Cardiac muscle cell (in vitro differentiated cells and primary cell): ENCODE data around the gene MYLK. TPM values are rescaled to one million over a fixed set of nuclear protein-coding genes. Genes with fewer than 3 reads are reported as not detected.

Experiments used
- DNase-seq, 2 donors: peaks; one replicate each; pipeline versions ENCODE4 v3.0.0 to v3.0.0-alpha.2; 2010 to 2017; ENCODE audit warnings: low read depth in 1 of 2, low spot score in 1 of 2
- H3K27ac ChIP-seq: fragments of 200-600 bp; sonication (generic); 2 replicates; pipeline ENCODE4 v1.5.1; 2016
- H3K27me3 ChIP-seq: fragments of 200-600 bp; sonication (generic); 2 replicates; pipeline ENCODE4 v1.6.0; 2016; ENCODE audit warnings: control low read depth
- H3K36me3 ChIP-seq: fragments of 200-600 bp; sonication (generic); 2 replicates; pipeline ENCODE4 v1.5.1; 2016; ENCODE audit warnings: control low read depth
- H3K4me1 ChIP-seq: fragments of 200-600 bp; sonication (generic); 2 replicates; pipeline ENCODE4 v1.8.1; 2017; ENCODE audit warnings: low read depth, mild to moderate bottlenecking, mixed run types
- H3K4me3 ChIP-seq: fragments of 200-600 bp; sonication (generic); 2 replicates; pipeline ENCODE4 v1.5.1; 2016; ENCODE audit warnings: mild to moderate bottlenecking
- H3K9me3 ChIP-seq: fragments of 200-600 bp; sonication (generic); 2 replicates; pipeline ENCODE4 v1.5.1; 2017; ENCODE audit warnings: low read depth, mild to moderate bottlenecking, control low read depth
- polyA plus RNA-seq: library from polyadenylated mRNA; unstranded; fragments of >200 nt; fragmentation: Nextera tagmentation; extraction: Ambion mirVana; gene quantifications from 2 replicates; pipeline ENCODE4 v1.2.1, GENCODE V29; 2016
- total RNA-seq: library from RNA; depleted of rRNA; stranded (reverse); fragments of >200 nt; gene quantifications from 2 replicates; pipeline ENCODE4 v1.2.3, GENCODE V29; 2016
- TF ChIP-seq, protein P1 (sequence below): IDR thresholded peaks from 2 replicates; pipeline ENCODE4 v1.5.1; 2012; ENCODE audit warnings: low read depth, mild to moderate bottlenecking, low read length

MYLK gene
- total and polyA plus RNA-seq, 2 experiments from 2014 or later = 2.0 to 5.8 TPM

DNA sequence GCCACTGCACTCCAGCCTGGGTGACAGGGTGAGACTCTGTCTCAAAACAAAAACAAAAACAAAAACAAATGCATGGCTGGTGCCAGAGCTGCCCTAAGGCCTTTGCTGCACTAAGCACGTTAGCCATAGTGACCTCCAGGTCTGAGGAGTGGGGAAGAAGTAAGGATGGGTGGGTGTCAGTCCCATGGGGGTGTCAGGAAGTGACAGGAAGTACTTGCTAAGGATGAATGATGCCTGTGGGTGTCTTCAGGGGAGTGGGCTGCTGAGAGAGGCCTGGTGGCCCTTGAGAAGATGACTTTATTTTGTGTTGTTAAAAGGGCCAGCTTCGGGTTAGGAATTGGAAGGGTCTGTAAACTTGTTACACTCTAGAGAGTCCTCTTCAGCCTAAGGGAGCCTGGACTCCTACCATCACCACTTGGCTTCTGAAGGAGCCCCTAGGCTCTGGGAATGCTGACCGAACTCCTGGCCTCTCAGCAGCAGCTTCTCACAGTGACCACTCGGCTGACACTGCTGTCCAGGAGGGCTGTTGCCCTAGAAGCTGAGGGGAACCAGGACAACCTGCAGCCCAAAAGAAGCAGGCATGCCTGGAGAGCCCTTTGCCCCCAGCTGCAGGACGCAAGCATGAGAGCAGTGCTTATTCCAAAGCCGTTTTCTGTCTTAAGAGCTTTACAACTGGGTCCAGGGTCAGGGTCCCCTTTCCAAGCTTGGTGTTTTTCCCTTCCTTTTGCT, 116.4 kb downstream of the MYLK start:
- Histone ChIP-seq H3K27me3 (no peaks in the 10 kb centered on the region), H3K36me3 (no peaks in the 10 kb centered on the region), H3K27ac (no peak overlapping the region), H3K9me3 (no peaks in the 10 kb centered on the region), H3K4me1 (no peaks in the 10 kb centered on the region), H3K4me3 (no peak overlapping the region)
- DNase-seq = no peak
- TF ChIP-seq, protein P1, sequence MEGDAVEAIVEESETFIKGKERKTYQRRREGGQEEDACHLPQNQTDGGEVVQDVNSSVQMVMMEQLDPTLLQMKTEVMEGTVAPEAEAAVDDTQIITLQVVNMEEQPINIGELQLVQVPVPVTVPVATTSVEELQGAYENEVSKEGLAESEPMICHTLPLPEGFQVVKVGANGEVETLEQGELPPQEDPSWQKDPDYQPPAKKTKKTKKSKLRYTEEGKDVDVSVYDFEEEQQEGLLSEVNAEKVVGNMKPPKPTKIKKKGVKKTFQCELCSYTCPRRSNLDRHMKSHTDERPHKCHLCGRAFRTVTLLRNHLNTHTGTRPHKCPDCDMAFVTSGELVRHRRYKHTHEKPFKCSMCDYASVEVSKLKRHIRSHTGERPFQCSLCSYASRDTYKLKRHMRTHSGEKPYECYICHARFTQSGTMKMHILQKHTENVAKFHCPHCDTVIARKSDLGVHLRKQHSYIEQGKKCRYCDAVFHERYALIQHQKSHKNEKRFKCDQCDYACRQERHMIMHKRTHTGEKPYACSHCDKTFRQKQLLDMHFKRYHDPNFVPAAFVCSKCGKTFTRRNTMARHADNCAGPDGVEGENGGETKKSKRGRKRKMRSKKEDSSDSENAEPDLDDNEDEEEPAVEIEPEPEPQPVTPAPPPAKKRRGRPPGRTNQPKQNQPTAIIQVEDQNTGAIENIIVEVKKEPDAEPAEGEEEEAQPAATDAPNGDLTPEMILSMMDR = no peak

DNA sequence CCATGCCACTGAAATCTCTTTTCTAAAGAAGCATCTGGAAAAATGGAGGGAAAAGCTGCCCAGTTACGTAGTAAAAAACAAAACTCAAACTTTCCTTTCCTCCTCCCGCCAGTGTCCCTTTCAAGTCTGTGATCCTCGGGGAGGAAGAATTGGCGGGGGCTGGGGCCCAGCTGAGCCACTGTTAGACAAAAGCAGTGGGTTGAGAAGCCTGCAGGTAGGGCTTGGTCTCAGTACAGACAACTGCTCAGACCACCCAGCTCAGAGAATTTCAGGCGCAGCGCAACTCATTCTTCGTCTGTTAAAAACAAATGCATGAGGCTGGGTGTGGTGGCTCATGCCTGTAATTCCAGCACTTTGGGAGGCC, 117.1 kb downstream of the MYLK start:
- H3K4me3 ChIP-seq = no peak overlapping the region
- TF ChIP-seq, protein P1 = no peak
- no peaks in the 10 kb centered on the region for H3K9me3 ChIP-seq
- H3K27ac ChIP-seq = no peak overlapping the region
- no peaks in the 10 kb centered on the region for H3K27me3 ChIP-seq
- no peaks in the 10 kb centered on the region for H3K4me1 ChIP-seq
- DNase-seq = no peak
- H3K36me3 ChIP-seq = no peaks in the 10 kb centered on the region

DNA sequence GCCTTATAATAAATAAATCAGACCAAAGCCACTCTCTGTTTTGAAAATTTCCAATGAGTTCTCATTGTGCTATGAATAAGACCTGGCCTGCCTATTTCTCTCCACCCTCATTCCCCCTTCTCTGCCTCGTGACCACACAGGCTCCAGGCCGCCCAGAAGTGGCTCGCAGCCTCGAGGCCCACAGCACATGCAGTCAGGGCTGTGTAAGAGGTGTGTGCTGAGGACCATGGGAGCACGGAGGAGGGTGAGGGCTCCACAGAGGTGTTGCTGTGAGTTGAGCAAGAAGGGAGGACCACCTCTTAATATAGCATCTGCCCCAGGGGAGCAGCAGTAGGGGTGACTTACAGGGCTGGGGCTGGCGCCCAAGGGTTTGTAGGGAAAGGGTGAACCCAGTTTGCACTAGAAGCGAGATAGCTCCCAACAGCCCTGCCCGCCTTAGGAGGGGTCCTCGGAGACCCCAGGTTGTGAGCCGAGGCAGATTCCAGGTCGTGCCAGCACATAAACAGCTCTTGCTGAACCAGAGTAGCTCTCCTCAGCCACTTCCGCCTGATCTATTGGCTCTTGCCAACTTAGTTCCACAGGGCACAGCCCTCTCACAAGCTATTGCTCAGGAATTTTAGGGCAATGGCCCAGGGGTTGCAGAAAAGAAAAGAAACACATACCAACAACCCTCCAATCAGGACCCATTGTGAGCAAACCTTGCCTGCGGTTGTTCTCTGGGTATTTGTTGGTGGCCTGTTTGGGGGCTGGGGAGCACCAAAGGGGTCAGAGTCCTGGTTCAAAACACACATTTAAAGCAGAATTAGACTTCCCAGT, 117.7 kb downstream of the MYLK start:
- H3K4me1 ChIP-seq = no peaks in the 10 kb centered on the region
- no peak overlapping the region for H3K4me3 ChIP-seq
- TF ChIP-seq, protein P1 = no peak
- H3K36me3 ChIP-seq = no peaks in the 10 kb centered on the region
- peak in 1 of 2 donors; percentile 49 for DNase-seq
- no peaks in the 10 kb centered on the region for H3K9me3 ChIP-seq
- no peak overlapping the region for H3K27ac ChIP-seq
- H3K27me3 ChIP-seq = no peaks in the 10 kb centered on the region

DNA sequence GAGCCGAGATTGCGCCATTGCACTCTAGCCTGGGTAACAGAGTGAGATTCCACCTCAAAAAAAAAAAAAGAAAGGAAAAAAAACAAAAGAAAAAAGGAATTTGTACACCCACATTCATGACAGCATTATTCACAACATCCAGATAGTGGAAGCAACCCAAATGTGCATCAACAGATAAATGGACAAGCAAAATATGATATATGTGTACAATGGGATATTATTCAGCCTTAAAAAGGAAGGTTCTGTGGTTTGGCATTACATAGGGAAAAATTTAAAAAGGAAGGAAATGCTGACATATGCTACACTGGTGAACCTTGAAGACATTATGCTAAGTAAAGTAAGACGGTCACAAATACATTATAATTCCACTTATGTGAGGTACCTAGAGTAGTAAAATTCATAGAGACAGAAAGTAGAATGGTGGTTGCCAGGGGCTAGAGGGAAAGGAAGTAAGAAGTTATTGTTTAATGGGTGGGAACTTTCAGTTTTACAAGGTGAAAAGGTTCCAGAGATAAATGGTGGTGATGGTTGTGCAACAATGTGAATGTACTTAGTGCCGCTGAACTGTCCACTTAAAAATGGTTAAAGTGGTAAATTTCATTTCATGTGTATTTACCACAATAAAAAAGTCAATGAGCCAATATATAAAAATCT, 118.5 kb downstream of the MYLK start:
- Histone ChIP-seq H3K4me3 (no peak overlapping the region), H3K27me3 (no peaks in the 10 kb centered on the region), H3K4me1 (no peaks in the 10 kb centered on the region), H3K36me3 (no peaks in the 10 kb centered on the region), H3K9me3 (no peaks in the 10 kb centered on the region), H3K27ac (no peak overlapping the region)
- TF ChIP-seq, protein P1 = no peak
- peak in 1 of 2 donors; percentile 90 for DNase-seq

DNA sequence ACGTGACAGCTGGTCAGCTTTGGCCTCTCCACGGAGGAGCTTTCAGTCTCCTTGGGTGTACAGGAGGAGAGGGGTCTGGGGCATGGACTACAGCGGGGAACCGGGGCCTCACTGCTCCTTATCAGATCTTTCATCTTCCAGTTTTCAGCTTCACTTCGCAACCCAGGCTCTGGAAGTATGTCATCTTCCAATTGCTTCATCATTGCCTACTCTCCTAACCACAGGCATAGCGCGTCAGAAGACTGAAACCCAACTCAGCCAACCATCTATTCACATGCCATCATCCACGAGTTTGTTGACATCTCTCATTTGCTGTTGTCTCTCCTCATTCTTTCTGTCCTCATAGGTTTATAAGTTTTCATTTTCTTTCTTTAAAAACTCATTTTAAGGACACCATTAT, 119.5 kb downstream of the MYLK start:
- H3K4me1 ChIP-seq = no peaks in the 10 kb centered on the region
- no peak overlapping the region for H3K27ac ChIP-seq
- H3K4me3 ChIP-seq = no peak overlapping the region
- DNase-seq = no peak
- no peaks in the 10 kb centered on the region for H3K36me3 ChIP-seq
- no peaks in the 10 kb centered on the region for H3K9me3 ChIP-seq
- H3K27me3 ChIP-seq = no peaks in the 10 kb centered on the region
- TF ChIP-seq, protein P1 = no peak
